Left lung (tissue), 10 donors: ENCODE measurements around the gene F10. TPM values are rescaled to one million over a fixed set of nuclear protein-coding genes. Genes with fewer than 3 reads are reported as not detected.
"Not testable (repeated sequence)": the region's sequence is repeated elsewhere in the genome, so short reads cannot be mapped to it uniquely, and the experiment has no call there.

Experiments used
- ATAC-seq: fragments of 200-7000 bp; cut with Tn5 transposase; one replicate; pipeline ENCODE4 v1.9.1; 2020; ENCODE audit warnings: moderate library complexity
- DNase-seq, 4 donors: peaks; one replicate each; pipeline ENCODE4 v3.0.0-alpha.2; 2013 to 2020
- H3K27ac ChIP-seq, 2 donors: fragments of 200-600 bp; sonication (generic) in 1 of 2; one replicate each; pipeline versions ENCODE4 v1.5.0 to v1.8.0; 2020 to 2021
- H3K27me3 ChIP-seq, 2 donors: fragments of 200-600 bp; sonication (generic) in 1 of 2; one replicate each; pipeline versions ENCODE4 v1.5.0 to v1.8.0; 2020 to 2021
- H3K36me3 ChIP-seq, 2 donors: fragments of 200-600 bp; sonication (generic) in 1 of 2; one replicate each; pipeline versions ENCODE4 v1.5.0 to v1.8.0; 2020 to 2021
- H3K4me1 ChIP-seq, 2 donors: fragments of 200-600 bp; one replicate each; pipeline ENCODE4 v1.8.0; 2021
- H3K4me3 ChIP-seq, 2 donors: fragments of 200-600 bp; sonication (generic) in 1 of 2; one replicate each; pipeline versions ENCODE4 v1.5.0 to v1.8.0; 2020 to 2021; ENCODE audit warnings: mild to moderate bottlenecking in 1 of 2
- H3K9me3 ChIP-seq, 2 donors: fragments of 200-600 bp; sonication (generic) in 1 of 2; one replicate each; pipeline versions ENCODE4 v1.5.0 to v1.8.0; 2020 to 2021
- intact Hi-C, 2 donors: fragments of 100-400 bp; cut with DNase I; formaldehyde crosslinking; loops; one replicate each; pipeline versions ENCODE4 v1.11.2 to v1.14.2; 2022
- polyA plus RNA-seq, 6 donors: library from polyadenylated mRNA; unstranded; fragments of 120-200 nt; gene quantifications; one replicate each; pipeline ENCODE4 v1.2.1, GENCODE V29; 2013; ENCODE audit not compliant: insufficient read length in 6 of 6
- total RNA-seq, 2 donors: library from RNA; stranded (reverse); fragmentation: NEBNext Ultra II Directional; extraction: Animal tissue kit (Norgen Biotek cat#: 25700); gene quantifications; one replicate each; pipeline ENCODE4 v1.2.1, GENCODE V29; 2021
- TF ChIP-seq, protein P1 (sequence below), 2 donors: fragments of 200-600 bp; sonication (generic) in 1 of 2; IDR thresholded peaks; one replicate each; pipeline versions ENCODE4 v1.5.0 to v1.8.0; 2021; ENCODE audit warnings: antibody characterized with exemption in 2 of 2
- donor health status: DM: no; HTN: yes; CAD: no.
- donor health status: DM: no; HTN: no; CAD: no.

The F10 gene
- total and polyA plus RNA-seq, 8 donors: 6.2 to 21.8 (median 15.1) TPM

DNA sequence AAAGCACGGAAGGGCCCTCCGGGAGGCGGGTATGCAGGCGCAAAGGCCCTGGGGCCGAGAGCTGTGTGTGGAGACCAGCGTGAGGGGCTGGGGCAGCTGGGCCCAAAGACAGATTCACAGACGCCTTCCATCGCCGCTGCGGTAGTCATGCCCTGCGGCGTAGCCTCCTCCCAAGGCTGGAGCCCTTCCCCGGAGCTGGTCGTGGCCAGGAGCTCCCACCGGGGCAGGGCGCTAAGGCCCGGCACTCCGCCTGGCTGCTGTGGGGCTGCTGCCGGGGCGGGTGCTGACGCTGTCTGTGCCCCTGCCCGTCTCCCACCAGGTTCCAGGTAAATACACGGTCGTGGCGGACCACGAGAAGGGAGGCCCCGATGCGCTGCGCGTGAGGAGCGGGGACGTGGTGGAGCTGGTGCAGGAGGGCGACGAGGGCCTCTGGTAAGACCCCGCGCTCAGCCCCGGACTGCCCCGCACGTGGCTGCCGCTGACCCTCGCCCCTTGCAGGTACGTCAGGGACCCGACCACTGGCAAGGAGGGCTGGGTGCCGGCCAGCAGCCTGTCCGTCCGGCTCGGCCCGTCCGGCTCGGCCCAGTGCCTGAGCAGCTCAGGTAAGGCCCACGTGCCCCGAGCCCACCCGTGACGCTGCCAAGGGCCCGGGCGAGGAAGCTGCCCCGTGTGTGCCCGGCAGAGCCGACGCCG, 26.4 kb upstream of the F10 start:
- intact Hi-C loops: loop anchor here in 1 of 2 donors (5.0 kb wide), 1 partner anchor 154 kb away; no protein-coding TSS in a partner anchor
- peaks cover 0 to 4% of the 10 kb centered on the region in 2 donors for H3K27me3 ChIP-seq
- H3K4me1 ChIP-seq: no peaks in the 10 kb centered on the region
- H3K27ac ChIP-seq: no peak overlapping the region
- DNase-seq (peak in 1 of 4 donors; percentile 80), ATAC-seq (no peak)
- H3K9me3 ChIP-seq: no peaks in the 10 kb centered on the region
- peaks cover 0 to 24% of the 10 kb centered on the region in 2 donors for H3K36me3 ChIP-seq
- TF ChIP-seq, protein P1, sequence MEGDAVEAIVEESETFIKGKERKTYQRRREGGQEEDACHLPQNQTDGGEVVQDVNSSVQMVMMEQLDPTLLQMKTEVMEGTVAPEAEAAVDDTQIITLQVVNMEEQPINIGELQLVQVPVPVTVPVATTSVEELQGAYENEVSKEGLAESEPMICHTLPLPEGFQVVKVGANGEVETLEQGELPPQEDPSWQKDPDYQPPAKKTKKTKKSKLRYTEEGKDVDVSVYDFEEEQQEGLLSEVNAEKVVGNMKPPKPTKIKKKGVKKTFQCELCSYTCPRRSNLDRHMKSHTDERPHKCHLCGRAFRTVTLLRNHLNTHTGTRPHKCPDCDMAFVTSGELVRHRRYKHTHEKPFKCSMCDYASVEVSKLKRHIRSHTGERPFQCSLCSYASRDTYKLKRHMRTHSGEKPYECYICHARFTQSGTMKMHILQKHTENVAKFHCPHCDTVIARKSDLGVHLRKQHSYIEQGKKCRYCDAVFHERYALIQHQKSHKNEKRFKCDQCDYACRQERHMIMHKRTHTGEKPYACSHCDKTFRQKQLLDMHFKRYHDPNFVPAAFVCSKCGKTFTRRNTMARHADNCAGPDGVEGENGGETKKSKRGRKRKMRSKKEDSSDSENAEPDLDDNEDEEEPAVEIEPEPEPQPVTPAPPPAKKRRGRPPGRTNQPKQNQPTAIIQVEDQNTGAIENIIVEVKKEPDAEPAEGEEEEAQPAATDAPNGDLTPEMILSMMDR (IDR thresholded peaks at IDR 0.05): no peak
- no peak overlapping the region for H3K4me3 ChIP-seq

DNA sequence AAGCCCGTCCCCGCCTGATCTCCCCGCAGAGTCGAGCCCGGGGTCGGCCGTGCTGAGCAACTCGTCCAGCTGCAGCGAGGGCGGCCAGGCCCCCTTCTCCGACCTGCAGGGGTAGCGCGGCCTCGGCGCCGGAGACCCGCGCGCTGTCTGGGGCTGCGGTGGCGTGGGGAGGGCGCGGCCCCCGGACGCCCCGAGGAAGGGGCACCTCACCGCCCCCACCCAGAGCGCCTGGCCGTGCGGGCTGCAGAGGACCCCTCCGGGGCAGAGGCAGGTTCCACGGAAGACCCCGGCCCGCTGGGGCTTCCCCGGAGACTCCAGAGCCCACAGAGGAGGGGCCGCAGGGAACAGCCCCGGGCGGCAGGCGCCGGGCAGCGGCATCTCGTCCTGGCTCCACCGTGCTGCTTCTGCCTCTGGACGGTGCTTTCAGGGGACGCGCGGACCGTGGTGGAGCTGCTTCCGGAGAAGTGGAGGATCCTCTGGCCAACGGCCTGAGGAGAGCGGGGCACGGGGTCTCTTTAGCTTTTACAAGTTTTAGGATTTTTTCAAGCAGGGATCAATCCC, 25.8 kb upstream of the F10 start:
- TF ChIP-seq, protein P1 (IDR thresholded peaks at IDR 0.05): no peak
- Histone ChIP-seq H3K9me3 (no peaks in the 10 kb centered on the region), H3K4me1 (no peaks in the 10 kb centered on the region), H3K27me3 (peaks cover 0 to 4% of the 10 kb centered on the region in 2 donors), H3K27ac (no peak overlapping the region), H3K36me3 (peaks cover 0 to 20% of the 10 kb centered on the region in 2 donors), H3K4me3 (no peak overlapping the region)
- peak in 1 of 4 donors; percentile 77 for DNase-seq
- no peak for ATAC-seq
- intact Hi-C loops: loop anchor here in 1 of 2 donors (5.0 kb wide), 1 partner anchor 155 kb away; no protein-coding TSS in a partner anchor

DNA sequence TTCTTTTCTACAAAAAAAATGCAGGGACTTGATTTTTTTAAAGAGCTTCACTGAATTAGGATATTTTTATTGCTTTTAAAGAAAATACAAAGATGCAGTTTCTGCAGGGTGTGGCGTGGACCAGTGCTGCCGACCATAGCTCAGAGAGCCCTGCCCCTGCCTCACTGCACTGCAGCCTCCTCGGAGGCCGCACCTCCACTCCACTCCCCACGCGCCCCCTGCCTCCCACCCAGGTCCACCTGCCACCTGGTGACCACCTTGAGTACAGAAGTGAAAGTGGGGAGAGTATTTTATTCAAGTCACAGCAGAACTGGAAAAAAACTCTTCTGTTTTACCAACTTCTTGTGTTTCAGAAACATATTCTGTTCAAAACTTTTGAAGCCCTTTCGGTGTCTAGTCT, 24.9 kb upstream of the F10 start:
- intact Hi-C loops: loop anchor here in 1 of 2 donors (5.0 kb wide), 1 partner anchor 155 kb away; no protein-coding TSS in a partner anchor
- Histone ChIP-seq H3K27ac (no peak overlapping the region), H3K27me3 (peaks cover 0 to 4% of the 10 kb centered on the region in 2 donors), H3K4me3 (no peak overlapping the region), H3K36me3 (peaks cover 0 to 20% of the 10 kb centered on the region in 2 donors), H3K9me3 (no peaks in the 10 kb centered on the region), H3K4me1 (no peaks in the 10 kb centered on the region)
- DNase-seq: peak in 1 of 4 donors; percentile 62
- no peak for ATAC-seq
- TF ChIP-seq, protein P1 (IDR thresholded peaks at IDR 0.05): no peak

DNA sequence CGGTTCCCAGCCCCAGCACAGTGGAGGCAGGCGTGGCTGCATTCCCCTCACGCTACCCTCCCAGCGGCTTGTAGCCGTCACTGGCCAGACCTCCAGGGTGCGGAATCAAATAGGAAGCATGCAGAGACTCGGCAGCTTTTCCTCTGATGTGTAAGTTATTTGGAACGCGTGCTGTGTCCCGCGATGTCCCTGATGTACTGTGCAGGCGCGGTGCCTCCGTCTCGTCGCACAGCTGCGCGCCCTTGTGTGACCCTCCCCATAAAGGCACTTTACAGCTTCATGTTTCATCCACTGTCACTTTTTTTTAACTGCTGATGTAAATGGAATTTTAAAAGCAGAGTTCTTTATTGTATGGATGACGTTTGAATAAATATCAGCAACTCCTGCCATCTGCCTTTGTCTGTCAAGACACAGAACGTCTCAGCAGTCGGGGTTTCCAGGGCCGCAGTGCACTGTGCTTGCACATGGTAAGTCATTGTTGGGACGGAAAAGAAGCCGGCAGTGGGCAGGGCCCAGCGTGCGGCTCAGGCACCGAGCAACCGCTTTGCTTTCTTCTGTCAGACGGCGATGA, 24.4 kb upstream of the F10 start:
- H3K27ac ChIP-seq: no peak overlapping the region
- H3K4me1 ChIP-seq: no peaks in the 10 kb centered on the region
- intact Hi-C loops: loop anchor here in 1 of 2 donors (5.0 kb wide), 1 partner anchor 156 kb away; no protein-coding TSS in a partner anchor
- H3K9me3 ChIP-seq: no peaks in the 10 kb centered on the region
- H3K27me3 ChIP-seq: peaks cover 0 to 6% of the 10 kb centered on the region in 2 donors
- TF ChIP-seq, protein P1 (IDR thresholded peaks at IDR 0.05): no peak
- ATAC-seq: peak; percentile 11
- peaks cover 0 to 20% of the 10 kb centered on the region in 2 donors for H3K36me3 ChIP-seq
- peak in 2 of 4 donors; percentile 25 to 76 for DNase-seq
- H3K4me3 ChIP-seq: no peak overlapping the region

DNA sequence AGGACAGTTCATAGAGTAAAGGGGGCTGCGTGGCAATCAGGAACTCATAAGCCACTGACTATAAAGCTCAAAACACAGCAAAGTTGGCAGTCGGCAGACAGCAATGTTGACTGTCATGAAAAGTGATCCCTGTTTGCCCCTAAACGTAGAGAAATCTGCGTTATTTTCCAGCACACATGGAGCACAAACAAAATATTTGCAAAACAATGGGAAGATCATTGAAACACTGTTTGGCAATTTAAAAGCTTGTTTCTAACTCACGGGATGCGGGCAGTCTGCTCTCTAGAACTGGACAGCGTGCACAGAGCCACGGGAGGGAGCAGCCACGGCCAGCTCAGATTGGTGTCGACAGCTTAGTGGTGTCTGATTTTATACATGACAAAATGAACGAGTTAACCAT, 23.5 kb upstream of the F10 start:
- Histone ChIP-seq H3K36me3 (peaks cover 0 to 20% of the 10 kb centered on the region in 2 donors), H3K27ac (no peak overlapping the region), H3K4me1 (no peaks in the 10 kb centered on the region), H3K4me3 (no peak overlapping the region), H3K9me3 (no peaks in the 10 kb centered on the region), H3K27me3 (peaks cover 0 to 15% of the 10 kb centered on the region in 2 donors)
- ATAC-seq (no peak), DNase-seq (no peak)
- intact Hi-C loops: loop anchor here in 1 of 2 donors (5.0 kb wide), 1 partner anchor 157 kb away; no protein-coding TSS in a partner anchor
- TF ChIP-seq, protein P1 (IDR thresholded peaks at IDR 0.05): no peak

DNA sequence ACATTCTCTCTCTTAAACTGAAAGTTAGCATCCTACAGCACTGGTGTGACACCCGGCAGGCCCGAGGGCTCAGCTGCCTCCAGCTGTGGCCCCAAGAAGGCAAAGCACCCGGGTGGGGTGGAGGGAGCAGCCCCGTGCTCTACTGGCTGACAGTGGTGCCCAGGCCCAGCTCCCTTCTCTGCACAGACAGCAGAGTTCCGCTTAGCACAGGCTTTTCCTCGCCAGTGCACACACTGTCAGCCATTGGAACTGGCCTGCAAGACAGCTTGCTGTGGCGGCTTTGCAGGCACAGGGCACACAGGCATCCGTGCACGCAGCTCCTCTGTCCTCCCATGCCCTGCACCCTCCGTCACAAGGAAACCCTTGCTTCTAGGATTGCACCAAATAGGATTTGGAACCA, 20.3 kb upstream of the F10 start:
- H3K9me3 ChIP-seq, intact Hi-C loops, ATAC-seq, H3K36me3 ChIP-seq, H3K27ac ChIP-seq, H3K4me3 ChIP-seq, H3K4me1 ChIP-seq: not testable (repeated sequence)
- peak in 1 of 4 donors; percentile 57 for DNase-seq
- H3K27me3 ChIP-seq: peaks cover 0 to 28% of the 10 kb centered on the region in 2 donors
